ENCODE results near the gene DIPK1B. TPM values are rescaled to one million over a fixed set of nuclear protein-coding genes. Genes with fewer than 3 reads are reported as not detected.

Gene DIPK1B
- total RNA-seq, 1 donor from 2014 or later, result 293 TPM

- peaks cover 4% of the 10 kb centered on the region for H3K9me3 Mint-ChIP-seq (ENCODE audit: unreplicated experiment)
- peaks cover 28% of the 10 kb centered on the region for H3K4me1 Mint-ChIP-seq (ENCODE audit: unreplicated experiment)
- H3K36me3 Mint-ChIP-seq (ENCODE audit: low read depth, unreplicated experiment), result peaks cover 33% of the 10 kb centered on the region
- TF ChIP-seq CTCF (IDR thresholded peaks at IDR 0.05; ENCODE audit: unreplicated experiment), result no peak
- peaks cover 88% of the 10 kb centered on the region for H3K27me3 Mint-ChIP-seq (ENCODE audit: unreplicated experiment)
- peak; percentile 85 for DNase-seq (ENCODE audit: low spot score)
- H3K4me3 Mint-ChIP-seq (ENCODE audit: unreplicated experiment), result peak overlapping the region; percentile 86
- peak overlapping the region; percentile 89 for H3K27ac Mint-ChIP-seq (ENCODE audit: unreplicated experiment)
These were observed 37.5 kb upstream of the DIPK1B start for GRCh38 chr9:136674786-136675349.

- Mint-ChIP-seq H3K4me3 (ENCODE audit: unreplicated experiment) (no peak overlapping the region), H3K9me3 (ENCODE audit: unreplicated experiment) (peaks cover 4% of the 10 kb centered on the region), H3K4me1 (ENCODE audit: unreplicated experiment) (peaks cover 31% of the 10 kb centered on the region), H3K36me3 (ENCODE audit: low read depth, unreplicated experiment) (peaks cover 35% of the 10 kb centered on the region), H3K27me3 (ENCODE audit: unreplicated experiment) (peaks cover 85% of the 10 kb centered on the region), H3K27ac (ENCODE audit: unreplicated experiment) (peak overlapping the region; percentile 84)
- no peak for TF ChIP-seq CTCF (IDR thresholded peaks at IDR 0.05; ENCODE audit: unreplicated experiment)
- peak; percentile 69 for DNase-seq (ENCODE audit: low spot score)
These were observed 36.7 kb upstream of the DIPK1B start for GRCh38 chr9:136675477-136676296.

- peaks cover 4% of the 10 kb centered on the region for H3K9me3 Mint-ChIP-seq (ENCODE audit: unreplicated experiment)
- peaks cover 31% of the 10 kb centered on the region for H3K4me1 Mint-ChIP-seq (ENCODE audit: unreplicated experiment)
- H3K36me3 Mint-ChIP-seq (ENCODE audit: low read depth, unreplicated experiment), result peaks cover 35% of the 10 kb centered on the region
- DNase-seq (ENCODE audit: low spot score), result no peak
- peaks cover 85% of the 10 kb centered on the region for H3K27me3 Mint-ChIP-seq (ENCODE audit: unreplicated experiment)
- no peak for TF ChIP-seq CTCF (IDR thresholded peaks at IDR 0.05; ENCODE audit: unreplicated experiment)
- peak overlapping the region; percentile 31 for H3K4me3 Mint-ChIP-seq (ENCODE audit: unreplicated experiment)
- peak overlapping the region; percentile 84 for H3K27ac Mint-ChIP-seq (ENCODE audit: unreplicated experiment)
These were observed 36.0 kb upstream of the DIPK1B start for GRCh38 chr9:136676297-136676794.

- Mint-ChIP-seq H3K36me3 (ENCODE audit: low read depth, unreplicated experiment) (peaks cover 35% of the 10 kb centered on the region), H3K9me3 (ENCODE audit: unreplicated experiment) (peaks cover 4% of the 10 kb centered on the region), H3K4me3 (ENCODE audit: unreplicated experiment) (peak overlapping the region; percentile 85), H3K27ac (ENCODE audit: unreplicated experiment) (peak overlapping the region; percentile 93), H3K27me3 (ENCODE audit: unreplicated experiment) (peaks cover 89% of the 10 kb centered on the region), H3K4me1 (ENCODE audit: unreplicated experiment) (peaks cover 31% of the 10 kb centered on the region)
- TF ChIP-seq CTCF (IDR thresholded peaks at IDR 0.05; ENCODE audit: unreplicated experiment), result no peak
- DNase-seq (ENCODE audit: low spot score), result peak; percentile 50
These were observed 35.3 kb upstream of the DIPK1B start for GRCh38 chr9:136676920-136677686.

All from endothelial cell (in vitro differentiated cells).